SK-N-SH (cell line): ENCODE results near the gene DUSP10.

Experiments
- CTCF ChIP-seq: fragments of 200-600 bp; sonication (generic); IDR thresholded peaks from 2 replicates; pipeline ENCODE4 v1.6.1; 2017; ENCODE audit warnings: antibody characterized with exemption, mild to moderate bottlenecking, moderate library complexity
- ELF1 ChIP-seq: IDR thresholded peaks from 2 replicates; pipeline ENCODE4 v1.4.0; 2012
- EP300 ChIP-seq, 2 experiments: IDR thresholded peaks; 2 replicates each; pipeline versions ENCODE4 v1.4.0 to v1.6.1; 2012; ENCODE audit warnings: borderline replicate concordance in 1 of 2, low read depth in 1 of 2, low read length in 1 of 2
- JUND ChIP-seq: IDR thresholded peaks from 2 replicates; pipeline ENCODE4 v1.4.0; 2012
- POLR2AphosphoS5 ChIP-seq: IDR thresholded peaks from 2 replicates; pipeline ENCODE4 v1.6.1; 2012; ENCODE audit warnings: low read depth, low read length
- SMC3 ChIP-seq: IDR thresholded peaks from 2 replicates; pipeline ENCODE4 v1.6.1; 2012; ENCODE audit warnings: low read depth, low read length, improper control_type of control experiment
- TCF12 ChIP-seq: IDR thresholded peaks from 2 replicates; pipeline ENCODE4 v1.4.0; 2012
- YY1 ChIP-seq: IDR thresholded peaks from 2 replicates; pipeline ENCODE4 v1.4.0; 2012; ENCODE audit warnings: low read depth, mild to moderate bottlenecking
- TF ChIP-seq, protein P1 (sequence below): fragments of 150-350 bp; IDR thresholded peaks from 2 replicates; pipeline ENCODE4 v1.6.1; 2017; ENCODE audit warnings: antibody characterized with exemption, low read length, low read depth, borderline replicate concordance

GRCh38 chr1:221782477-221782876 lies 40.6 kb upstream of the DUSP10 start:
- TF ChIP-seq CTCF (no peak), YY1 (no peak), SMC3 (no peak), EP300 (IDR thresholded peaks at IDR 0.05; ENCODE audit: borderline replicate concordance in 1 of 2, low read depth in 1 of 2, low read length in 1 of 2) (no peak), TCF12 (no peak), POLR2AphosphoS5 (no peak), ELF1 (no peak), JUND (no peak)
- TF ChIP-seq, protein P1, sequence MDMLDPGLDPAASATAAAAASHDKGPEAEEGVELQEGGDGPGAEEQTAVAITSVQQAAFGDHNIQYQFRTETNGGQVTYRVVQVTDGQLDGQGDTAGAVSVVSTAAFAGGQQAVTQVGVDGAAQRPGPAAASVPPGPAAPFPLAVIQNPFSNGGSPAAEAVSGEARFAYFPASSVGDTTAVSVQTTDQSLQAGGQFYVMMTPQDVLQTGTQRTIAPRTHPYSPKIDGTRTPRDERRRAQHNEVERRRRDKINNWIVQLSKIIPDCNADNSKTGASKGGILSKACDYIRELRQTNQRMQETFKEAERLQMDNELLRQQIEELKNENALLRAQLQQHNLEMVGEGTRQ, result no peak
